HK-2 (cell line): ENCODE results near the gene CTNNBL1.

Experiments
- DNase-seq: peaks from one replicate; pipeline ENCODE4 v3.0.0-alpha.2; 2018; ENCODE audit not compliant: unreplicated experiment

Gene CTNNBL1

GRCh38 chr20:37901654-37902503 lies 208.0 kb downstream of the CTNNBL1 start:
- DNase-seq: peak; percentile 35

DNA sequence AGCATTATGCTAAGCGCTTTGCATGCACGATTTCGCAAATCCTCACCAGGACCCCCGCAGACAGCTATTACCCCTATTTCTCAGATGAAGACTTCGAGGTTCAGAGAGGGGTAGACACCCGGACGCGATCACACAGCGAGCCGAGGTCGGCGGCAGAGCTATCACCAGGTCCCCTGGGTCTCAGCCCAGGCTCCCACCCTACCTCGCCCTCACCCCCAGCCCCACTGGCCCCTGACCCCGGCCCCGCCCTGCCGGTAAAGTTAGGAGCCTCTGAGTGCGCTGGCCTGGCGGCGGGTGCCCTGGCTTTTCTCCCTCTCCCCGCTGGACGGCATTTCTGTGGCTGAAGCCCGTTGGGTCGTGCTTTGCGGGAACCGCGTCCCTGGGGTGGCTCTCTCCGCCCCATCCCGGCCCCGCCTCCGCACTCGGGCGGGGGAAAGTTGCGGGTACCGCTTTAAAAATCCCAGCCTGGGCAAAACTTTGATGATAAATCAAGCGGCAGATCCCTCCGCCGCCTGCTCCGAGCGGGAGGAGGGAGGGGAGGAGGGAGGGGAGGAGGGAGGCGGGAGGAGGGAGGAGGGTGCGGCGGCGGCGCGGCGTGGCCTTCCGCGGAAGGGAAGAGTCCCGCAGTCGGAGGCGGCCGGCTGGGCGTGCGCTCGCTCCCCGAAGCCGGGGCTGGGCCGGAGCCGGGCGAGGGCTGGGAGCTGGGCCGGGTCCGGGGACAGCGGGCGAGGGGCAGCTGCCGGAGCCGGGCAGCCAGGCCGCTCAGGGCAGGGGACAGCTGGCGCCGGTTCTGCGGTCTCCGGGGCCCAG lies 208.9 kb downstream of the CTNNBL1 start, which contains the start of gene VSTM2L:
VSTM2L (plus strand) TSS at position 624 of the 810 bp plus-strand sequence. CDS start 224 bp downstream, outside the sequence.
- DNase-seq: peak; percentile 38

DNA sequence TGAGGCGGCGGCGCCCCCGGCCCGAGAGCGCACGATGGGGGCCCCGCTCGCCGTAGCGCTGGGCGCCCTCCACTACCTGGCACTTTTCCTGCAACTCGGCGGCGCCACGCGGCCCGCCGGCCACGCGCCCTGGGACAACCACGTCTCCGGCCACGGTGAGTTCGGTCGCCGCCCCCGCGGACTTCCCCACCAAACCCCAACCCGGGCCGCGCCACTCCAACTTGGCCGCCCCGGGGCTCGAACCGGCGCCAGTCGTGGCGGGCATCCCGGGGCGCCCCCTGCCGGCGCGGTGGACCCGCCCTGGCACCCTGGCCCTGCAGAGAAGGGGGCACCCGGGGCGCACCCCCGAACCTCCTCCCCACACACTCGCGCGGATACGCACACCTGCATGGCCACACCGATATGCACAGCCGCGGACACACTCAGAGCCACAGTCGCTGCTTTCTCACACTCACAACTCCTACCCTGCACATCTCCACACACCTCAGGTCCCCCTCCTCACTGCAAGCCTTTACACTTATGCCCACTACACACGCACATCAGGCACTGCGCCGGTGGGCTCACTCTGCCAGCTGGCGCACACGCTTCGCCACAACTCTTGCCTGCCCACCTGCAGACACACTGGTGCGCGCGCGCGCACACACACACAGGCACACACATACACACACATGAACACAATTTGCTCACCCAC lies 209.6 kb downstream of the CTNNBL1 start:
- DNase-seq: no peak

GRCh38 chr20:37904008-37904642 lies 210.3 kb downstream of the CTNNBL1 start:
- DNase-seq: no peak

- DNase-seq: no peak
Measured at GRCh38 chr20:37904845-37905373, 211.1 kb downstream of the CTNNBL1 start.

GRCh38 chr20:37905671-37906613 lies 212.1 kb downstream of the CTNNBL1 start:
- no peak for DNase-seq

GRCh38 chr20:37907330-37907676 lies 213.5 kb downstream of the CTNNBL1 start:
- DNase-seq: no peak

GRCh38 chr20:37907677-37908401 lies 214.0 kb downstream of the CTNNBL1 start:
- DNase-seq: peak; percentile 75

- DNase-seq: no peak
Measured at GRCh38 chr20:37911261-37911660, 217.4 kb downstream of the CTNNBL1 start.

GRCh38 chr20:37911838-37912281 lies 218.0 kb downstream of the CTNNBL1 start:
- no peak for DNase-seq

DNA sequence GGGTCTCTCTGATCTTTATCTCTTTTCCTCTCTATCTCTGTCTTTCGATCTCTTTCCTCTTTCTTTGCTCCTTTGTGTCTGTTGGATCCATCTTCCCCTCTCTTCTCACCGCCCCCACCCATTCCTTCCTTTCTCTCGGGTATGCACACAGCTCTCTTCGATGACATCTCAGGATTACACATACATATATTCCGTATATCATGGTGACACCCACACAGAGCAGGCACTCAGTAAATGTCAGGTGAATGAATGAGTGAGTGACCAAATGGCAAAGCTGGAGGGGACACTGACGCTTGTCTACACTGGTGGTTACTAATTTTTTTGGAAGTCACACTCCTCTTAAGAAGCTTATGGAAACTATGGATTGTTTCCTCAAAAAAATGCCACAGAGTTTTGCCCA lies 219.0 kb downstream of the CTNNBL1 start:
- no peak for DNase-seq

GRCh38 chr20:37913567-37914366 lies 219.9 kb downstream of the CTNNBL1 start:
- DNase-seq: no peak

- DNase-seq: no peak
Measured at GRCh38 chr20:37914367-37914671, 220.5 kb downstream of the CTNNBL1 start.

DNA sequence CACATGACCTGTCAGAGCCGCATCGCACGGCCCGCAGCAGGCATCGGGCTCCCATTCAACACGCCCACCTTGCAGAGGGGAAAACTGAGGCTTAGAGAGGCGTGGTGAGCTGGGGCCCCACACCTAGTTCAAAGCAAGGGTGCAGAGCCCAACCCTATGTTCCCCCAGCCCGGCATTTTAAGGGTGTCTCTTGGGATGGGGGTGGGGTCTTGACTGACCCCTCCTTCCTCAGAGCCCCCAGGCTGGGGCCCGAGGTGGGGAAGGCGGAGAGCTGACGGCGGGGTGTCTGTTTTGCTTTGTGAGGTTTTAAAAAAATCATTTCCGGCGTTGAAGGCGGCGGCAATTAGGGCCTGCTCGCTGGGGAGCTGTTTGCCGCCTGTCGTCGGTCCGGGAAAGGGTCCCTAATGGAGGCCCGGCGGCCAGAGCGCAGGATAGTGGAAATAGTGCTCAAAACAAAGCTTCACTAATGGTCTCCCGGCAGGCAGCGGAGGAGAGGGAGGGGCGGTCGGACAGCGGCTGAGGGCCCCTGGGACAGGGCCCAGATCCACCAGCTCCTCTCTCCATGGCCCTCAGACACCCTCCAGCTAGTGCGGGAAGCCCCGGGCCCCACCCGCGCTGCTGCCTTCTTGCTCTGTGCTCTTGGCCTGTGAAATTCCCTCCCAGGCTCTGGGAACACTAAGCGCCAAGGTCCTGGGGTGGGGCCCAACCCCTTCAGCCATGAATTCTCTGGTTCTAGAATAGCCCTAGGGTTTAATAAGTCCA lies 221.0 kb downstream of the CTNNBL1 start:
- DNase-seq: no peak

DNA sequence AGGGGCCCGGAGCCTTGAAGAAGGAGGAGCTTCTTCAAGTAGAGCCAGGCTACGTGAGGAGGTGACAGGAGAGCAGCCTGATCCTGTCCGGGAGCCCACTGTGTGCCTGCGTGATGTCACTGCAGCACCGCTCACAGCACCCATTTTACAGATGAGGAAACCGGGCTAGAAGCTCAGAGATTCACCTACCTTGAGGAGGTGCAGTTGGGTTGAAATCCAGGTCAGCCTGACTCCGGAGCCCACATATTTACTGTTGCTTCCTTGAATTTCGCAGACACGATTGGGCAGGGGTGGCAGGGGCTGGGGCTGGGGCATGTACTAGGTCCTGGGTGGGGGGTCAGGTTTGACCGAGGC lies 221.6 kb downstream of the CTNNBL1 start:
- no peak for DNase-seq

- no peak for DNase-seq
Measured at GRCh38 chr20:37915800-37916570, 222.2 kb downstream of the CTNNBL1 start.

DNA sequence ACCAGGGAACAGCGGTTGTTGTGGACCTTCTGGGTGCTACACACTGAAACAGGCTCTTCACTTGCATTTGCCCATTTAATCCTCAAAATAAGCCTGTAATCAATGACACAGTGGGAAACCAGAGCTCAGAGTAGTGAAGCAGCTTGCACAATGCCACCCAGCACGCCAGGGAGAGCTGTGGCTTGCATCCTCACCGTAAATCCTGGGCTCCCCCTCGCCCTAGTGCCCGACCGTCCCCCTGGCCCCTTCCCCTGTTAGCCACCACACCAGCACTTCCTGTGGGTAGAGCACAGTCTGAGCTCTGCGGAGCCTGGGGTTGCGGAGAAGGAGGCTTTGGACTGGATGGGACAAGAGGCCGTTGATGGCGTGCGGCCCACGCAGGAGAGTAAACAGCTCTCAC lies 223.6 kb downstream of the CTNNBL1 start:
- DNase-seq: no peak

- no peak for DNase-seq
Measured at GRCh38 chr20:37918035-37918434, 224.2 kb downstream of the CTNNBL1 start.
